GM23248 (cell line): ENCODE data around the gene MYOM1.

ENCODE experiments used
- EZH2 ChIP-seq: fragments of 200-600 bp; sonication (generic); IDR thresholded peaks from 2 replicates; pipeline ENCODE4 v1.6.1; 2018; ENCODE audit warnings: antibody characterized with exemption, mild to moderate bottlenecking; ENCODE audit not compliant: insufficient read depth, poor library complexity, severe bottlenecking
- EZH2phosphoT487 ChIP-seq: fragments of 200-600 bp; sonication (generic); IDR thresholded peaks from 2 replicates; pipeline ENCODE4 v1.6.1; 2018; ENCODE audit warnings: antibody characterized with exemption, moderate library complexity, mild to moderate bottlenecking, low read depth; ENCODE audit not compliant: insufficient read depth

- TF ChIP-seq EZH2 = no peak
- no peak for TF ChIP-seq EZH2phosphoT487
Observed at GRCh38 chr18:3029215-3029952, 190.4 kb downstream of the MYOM1 start.
